ENCODE measurements around the gene RASGEF1C. TPM values are rescaled to one million over a fixed set of nuclear protein-coding genes. Genes with fewer than 3 reads are reported as not detected.

The RASGEF1C gene
- total and polyA plus RNA-seq, 2 of the 13 experiments (the other 11 are each of a cell fraction or from before 2014, with no cell fraction given) = not detected

GRCh38 chr5:180111273-180112002 lies 97.6 kb downstream of the RASGEF1C start:
- ChIA-PET CTCF (ENCODE audit: low intra/inter-chr PET ratio, low total read pairs) (no interaction called here), POLR2A (no interaction called here)
- ATAC-seq (no peak), FAIRE-seq (no peak), DNase-seq (ENCODE audit: low spot score) (no peak)
- Histone ChIP-seq H3K36me3 (replicated peaks in 1 of 2; ENCODE audit: control insufficient read depth in 1 of 2, insufficient read depth in 2 of 2, low read length in 2 of 2) (no peaks in the 10 kb centered on the region), H3K27ac (ENCODE audit: extremely low read length, insufficient read depth, low read length) (no peak overlapping the region), H4K20me1 (ENCODE audit: insufficient read depth, low read length) (no peaks in the 10 kb centered on the region), H3K79me2 (ENCODE audit: insufficient read depth, low read length) (no peaks in the 10 kb centered on the region), H3K9me3 (ENCODE audit: low read length) (peaks cover 8% of the 10 kb centered on the region), H3K27me3 (ENCODE audit: control insufficient read depth in 1 of 2, insufficient read depth in 2 of 2, low read length in 2 of 2) (peaks cover 6 to 37% of the 10 kb centered on the region in 2 experiments; a peak in 4 of 5 replicates), H2AFZ (ENCODE audit: low read length) (no peak overlapping the region), H3K9ac (ENCODE audit: insufficient read depth, low read depth, low read length) (no peak overlapping the region), H3K4me3 (replicated peaks in 1 of 3; ENCODE audit: insufficient read depth in 1 of 3, low read depth in 2 of 3, low read length in 3 of 3) (no peak overlapping the region), H3K4me1 (ENCODE audit: insufficient read depth, low read length) (no peaks in the 10 kb centered on the region), H3K4me2 (ENCODE audit: low read depth, low read length) (no peak overlapping the region)
- in situ Hi-C loops (cut with HindIII; ENCODE audit: extremely low pct_ligation_motif_present, low pct_unique_long_range_greater_than_20kb) = no loop called here
- no TSS peak for BruUV-seq (replicated peaks)
- intact Hi-C loops (cut with micrococcal nuclease; ENCODE audit: unreplicated experiment) = no loop called here
- WGBS (ENCODE audit: low lambda C conversion rate) = 8% methylated on average over 2 of the region's 7 CpGs
- TF ChIP-seq DMTF1 (CRISPR knock-in tag; IDR thresholded peaks at IDR 0.05) = no peak
- no peak for TF ChIP-seq CENPX (CRISPR knock-in tag; IDR thresholded peaks at IDR 0.05)
- TF ChIP-seq ZNF20 (CRISPR knock-in tag; IDR thresholded peaks at IDR 0.05) = no peak
- no peak for TF ChIP-seq EHMT2 (IDR thresholded peaks at IDR 0.05; ENCODE audit: borderline replicate concordance, low read depth, low read length)
- no peak for TF ChIP-seq ZNF318 (CRISPR knock-in tag; IDR thresholded peaks at IDR 0.05)
- TF ChIP-seq ZNF280D (CRISPR knock-in tag; IDR thresholded peaks at IDR 0.05) = no peak
- no peak for TF ChIP-seq TIGD3 (CRISPR knock-in tag; IDR thresholded peaks at IDR 0.05; ENCODE audit: borderline replicate concordance)
